Measurements from ENCODE around the gene ZNF211.

Gene ZNF211

GRCh38 chr19:57632987-57633831 lies at the start of gene ZNF211:
Gene ZNF211, plus strand, starts transcription at chr19:57633168. Its CDS starts 179 bp downstream, at chr19:57633347.
- peak; percentile 96 for DNase-seq (ENCODE audit: low read depth)
- TF ChIP-seq CTCF (IDR thresholded peaks at IDR 0.05; ENCODE audit: insufficient read depth, low read depth, low read length, missing control alignments) = no peak
- peak within 1 kb of the TSS; percentile 78 for H3K4me3 ChIP-seq (ENCODE audit: low read depth, low read length)

- peak; percentile 95 for DNase-seq (ENCODE audit: low read depth)
- no peak for TF ChIP-seq CTCF (IDR thresholded peaks at IDR 0.05; ENCODE audit: insufficient read depth, low read depth, low read length, missing control alignments)
- H3K4me3 ChIP-seq (ENCODE audit: low read depth, low read length) = peak within 1 kb of the TSS; percentile 71
Measured at GRCh38 chr19:57583521-57584416, 49.2 kb upstream of the ZNF211 start, which contains the start of gene ZIK1. Gene ZIK1, plus strand, starts transcription at chr19:57584145. Its CDS starts 212 bp downstream, at chr19:57584357.

- no peak overlapping the region for H3K4me3 ChIP-seq (ENCODE audit: low read depth, low read length)
- DNase-seq (ENCODE audit: low read depth) = no peak
- TF ChIP-seq CTCF (IDR thresholded peaks at IDR 0.05; ENCODE audit: insufficient read depth, low read depth, low read length, missing control alignments) = no peak
Measured at GRCh38 chr19:57587529-57587928, 45.4 kb upstream of the ZNF211 start.

GRCh38 chr19:57599377-57599760 lies 33.6 kb upstream of the ZNF211 start:
- H3K4me3 ChIP-seq (ENCODE audit: low read depth, low read length) = peak overlapping the region; percentile 87
- DNase-seq (ENCODE audit: low read depth) = no peak
- TF ChIP-seq CTCF (IDR thresholded peaks at IDR 0.05; ENCODE audit: insufficient read depth, low read depth, low read length, missing control alignments) = no peak

GRCh38 chr19:57599761-57600383 lies 33.1 kb upstream of the ZNF211 start, which contains the start of gene ZNF530:
Gene ZNF530, plus strand, starts transcription at chr19:57599885. Its CDS starts 4,461 bp downstream, at chr19:57604346.
- peak; percentile 96 for DNase-seq (ENCODE audit: low read depth)
- no peak for TF ChIP-seq CTCF (IDR thresholded peaks at IDR 0.05; ENCODE audit: insufficient read depth, low read depth, low read length, missing control alignments)
- H3K4me3 ChIP-seq (ENCODE audit: low read depth, low read length) = peak within 1 kb of the TSS; percentile 87

- DNase-seq (ENCODE audit: low read depth) = no peak
- TF ChIP-seq CTCF (IDR thresholded peaks at IDR 0.05; ENCODE audit: insufficient read depth, low read depth, low read length, missing control alignments) = no peak
- no peak overlapping the region for H3K4me3 ChIP-seq (ENCODE audit: low read depth, low read length)
Measured at GRCh38 chr19:57606931-57607330, 26.0 kb upstream of the ZNF211 start.
